C4-2B (cell line): Measurements from ENCODE around the gene DCPS.

Experiments used
- ZFX ChIP-seq: fragments of 450-650 bp; IDR thresholded peaks from 2 replicates; pipeline ENCODE4 v1.6.1; 2017
- TF ChIP-seq, protein P1 (sequence below): fragments of 450-650 bp; conservative IDR thresholded peaks from 2 replicates; pipeline ENCODE4 v1.5.1; 2017; ENCODE audit warnings: mild to moderate bottlenecking

DNA sequence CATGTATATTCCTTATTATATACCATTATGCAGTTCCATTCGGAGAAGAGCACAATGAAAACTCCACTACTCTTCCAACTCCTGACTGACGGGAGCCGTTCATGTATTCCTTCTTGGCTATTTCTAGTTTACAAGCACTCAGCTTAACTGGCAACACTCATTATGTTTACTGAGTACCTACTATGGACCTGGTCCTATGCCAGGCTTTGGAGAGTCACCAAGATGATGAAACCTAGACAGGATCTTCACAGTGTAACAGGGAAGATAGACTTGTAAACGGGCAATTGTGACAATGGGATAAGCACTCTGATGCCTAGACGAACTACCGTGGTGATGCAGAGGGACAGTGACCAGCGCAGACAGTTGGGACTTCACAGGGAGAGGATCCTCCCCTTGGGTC, 29.3 kb downstream of the DCPS start:
- TF ChIP-seq, protein P1, sequence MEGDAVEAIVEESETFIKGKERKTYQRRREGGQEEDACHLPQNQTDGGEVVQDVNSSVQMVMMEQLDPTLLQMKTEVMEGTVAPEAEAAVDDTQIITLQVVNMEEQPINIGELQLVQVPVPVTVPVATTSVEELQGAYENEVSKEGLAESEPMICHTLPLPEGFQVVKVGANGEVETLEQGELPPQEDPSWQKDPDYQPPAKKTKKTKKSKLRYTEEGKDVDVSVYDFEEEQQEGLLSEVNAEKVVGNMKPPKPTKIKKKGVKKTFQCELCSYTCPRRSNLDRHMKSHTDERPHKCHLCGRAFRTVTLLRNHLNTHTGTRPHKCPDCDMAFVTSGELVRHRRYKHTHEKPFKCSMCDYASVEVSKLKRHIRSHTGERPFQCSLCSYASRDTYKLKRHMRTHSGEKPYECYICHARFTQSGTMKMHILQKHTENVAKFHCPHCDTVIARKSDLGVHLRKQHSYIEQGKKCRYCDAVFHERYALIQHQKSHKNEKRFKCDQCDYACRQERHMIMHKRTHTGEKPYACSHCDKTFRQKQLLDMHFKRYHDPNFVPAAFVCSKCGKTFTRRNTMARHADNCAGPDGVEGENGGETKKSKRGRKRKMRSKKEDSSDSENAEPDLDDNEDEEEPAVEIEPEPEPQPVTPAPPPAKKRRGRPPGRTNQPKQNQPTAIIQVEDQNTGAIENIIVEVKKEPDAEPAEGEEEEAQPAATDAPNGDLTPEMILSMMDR: no peak
- no peak for TF ChIP-seq ZFX
